ENCODE data around the gene ID4. TPM values are rescaled to one million over a fixed set of nuclear protein-coding genes. Genes with fewer than 3 reads are reported as not detected.

Gene ID4
- total RNA-seq, 1 experiment from 2014 or later: 0.10 TPM

DNA sequence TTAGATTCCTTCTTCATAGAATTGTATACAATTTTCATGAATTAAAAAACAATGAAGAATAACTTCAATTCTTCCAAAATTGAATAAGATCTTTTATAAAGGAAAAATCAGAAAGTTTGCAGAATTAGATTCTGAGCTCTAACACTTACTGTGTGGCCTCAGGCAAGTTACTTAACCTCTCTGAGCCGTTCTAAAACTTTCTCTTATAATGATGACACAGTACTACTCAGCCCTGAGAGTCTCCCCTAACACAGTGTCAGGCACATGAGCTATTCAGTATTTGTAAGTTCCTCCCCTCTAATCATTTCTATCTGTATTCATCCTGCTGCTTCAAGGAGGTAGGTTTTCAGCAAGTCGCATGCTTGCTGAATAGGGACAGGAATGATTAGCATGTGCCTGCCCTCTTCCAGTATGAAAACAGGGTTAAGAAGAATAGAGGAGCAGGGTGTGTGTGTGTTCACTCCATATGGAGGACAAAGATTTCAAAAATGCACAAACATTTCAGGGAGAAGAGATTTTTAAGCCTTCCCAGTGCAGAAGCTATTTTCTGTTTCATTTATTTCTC is 11.4 kb downstream of the ID4 start (continued):
- TF ChIP-seq, protein P1, sequence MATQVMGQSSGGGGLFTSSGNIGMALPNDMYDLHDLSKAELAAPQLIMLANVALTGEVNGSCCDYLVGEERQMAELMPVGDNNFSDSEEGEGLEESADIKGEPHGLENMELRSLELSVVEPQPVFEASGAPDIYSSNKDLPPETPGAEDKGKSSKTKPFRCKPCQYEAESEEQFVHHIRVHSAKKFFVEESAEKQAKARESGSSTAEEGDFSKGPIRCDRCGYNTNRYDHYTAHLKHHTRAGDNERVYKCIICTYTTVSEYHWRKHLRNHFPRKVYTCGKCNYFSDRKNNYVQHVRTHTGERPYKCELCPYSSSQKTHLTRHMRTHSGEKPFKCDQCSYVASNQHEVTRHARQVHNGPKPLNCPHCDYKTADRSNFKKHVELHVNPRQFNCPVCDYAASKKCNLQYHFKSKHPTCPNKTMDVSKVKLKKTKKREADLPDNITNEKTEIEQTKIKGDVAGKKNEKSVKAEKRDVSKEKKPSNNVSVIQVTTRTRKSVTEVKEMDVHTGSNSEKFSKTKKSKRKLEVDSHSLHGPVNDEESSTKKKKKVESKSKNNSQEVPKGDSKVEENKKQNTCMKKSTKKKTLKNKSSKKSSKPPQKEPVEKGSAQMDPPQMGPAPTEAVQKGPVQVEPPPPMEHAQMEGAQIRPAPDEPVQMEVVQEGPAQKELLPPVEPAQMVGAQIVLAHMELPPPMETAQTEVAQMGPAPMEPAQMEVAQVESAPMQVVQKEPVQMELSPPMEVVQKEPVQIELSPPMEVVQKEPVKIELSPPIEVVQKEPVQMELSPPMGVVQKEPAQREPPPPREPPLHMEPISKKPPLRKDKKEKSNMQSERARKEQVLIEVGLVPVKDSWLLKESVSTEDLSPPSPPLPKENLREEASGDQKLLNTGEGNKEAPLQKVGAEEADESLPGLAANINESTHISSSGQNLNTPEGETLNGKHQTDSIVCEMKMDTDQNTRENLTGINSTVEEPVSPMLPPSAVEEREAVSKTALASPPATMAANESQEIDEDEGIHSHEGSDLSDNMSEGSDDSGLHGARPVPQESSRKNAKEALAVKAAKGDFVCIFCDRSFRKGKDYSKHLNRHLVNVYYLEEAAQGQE (IDR thresholded peaks at IDR 0.05; ENCODE audit: low read depth): no peak
- no peak for TF ChIP-seq SRF (IDR thresholded peaks at IDR 0.05; ENCODE audit: low read depth)
- no peak for TF ChIP-seq EZH2phosphoT487 (IDR thresholded peaks at IDR 0.05; ENCODE audit: borderline replicate concordance)
- no peak for TF ChIP-seq ZNF274 (IDR thresholded peaks at IDR 0.05; ENCODE audit: low read depth, low read length)
- TF ChIP-seq RAD21 (IDR thresholded peaks at IDR 0.05; ENCODE audit: low read depth): no peak
- TF ChIP-seq EGR1 (IDR thresholded peaks at IDR 0.05; ENCODE audit: low read depth): no peak
- TF ChIP-seq SIN3A (IDR thresholded peaks at IDR 0.05; ENCODE audit: low read depth): no peak
- no peak for TF ChIP-seq YY1 (IDR thresholded peaks at IDR 0.05; ENCODE audit: extremely low read depth, insufficient replicate concordance, low read depth, low read length)
- no peak for TF ChIP-seq CEBPB (IDR thresholded peaks at IDR 0.05; ENCODE audit: low read depth)

- no TSS peak for BruUV-seq (replicated peaks)
- no peak overlapping the region for H3K4me2 ChIP-seq (ENCODE audit: low read length)
- H4K20me1 ChIP-seq (ENCODE audit: insufficient read depth): no peaks in the 10 kb centered on the region
- RAD21 ChIA-PET (ENCODE audit: low non-redundant PET in 1 of 2, low total read pairs in 2 of 2, uncharacterized antibody in 2 of 2, unreplicated experiment in 2 of 2): no interaction called here
- H3K27ac ChIP-seq (ENCODE audit: low read depth, low read length): no peak overlapping the region
- no peaks in the 10 kb centered on the region for H3K79me2 ChIP-seq (ENCODE audit: insufficient read depth, low read length)
- no peaks in the 10 kb centered on the region for H3K27me3 ChIP-seq (ENCODE audit: insufficient read depth, low read length)
- no peak overlapping the region for H2AFZ ChIP-seq (ENCODE audit: low read depth, low read length, poor library complexity, severe bottlenecking)
- H3K9ac ChIP-seq (ENCODE audit: low read length): no peak overlapping the region
- no peak for ATAC-seq
- no peak for DNase-seq (ENCODE audit: low read depth, low spot score)
- TF ChIP-seq POLR2A (IDR thresholded peaks at IDR 0.05; ENCODE audit: borderline replicate concordance, extremely low read depth, insufficient read depth, insufficient read length) (no peak), ATF3 (IDR thresholded peaks at IDR 0.05) (no peak), CTCF (IDR thresholded peaks at IDR 0.05 in 2 of 3, conservative IDR thresholded peaks at IDR 0.05 in 1 of 3; ENCODE audit: borderline replicate concordance in 1 of 3, insufficient read depth in 1 of 3, low read depth in 2 of 3, low read length in 2 of 3) (no peak), ELF1 (IDR thresholded peaks at IDR 0.05; ENCODE audit: borderline replicate concordance, low read depth) (no peak), EZH2 (IDR thresholded peaks at IDR 0.05) (no peak), TCF7L2 (IDR thresholded peaks at IDR 0.05; ENCODE audit: borderline replicate concordance, extremely low read depth, insufficient read depth, insufficient read length) (no peak), ZNF274 (IDR thresholded peaks at IDR 0.05; ENCODE audit: low read depth, low read length) (no peak), FOSL1 (IDR thresholded peaks at IDR 0.05; ENCODE audit: low read depth) (no peak), MAX (IDR thresholded peaks at IDR 0.05) (no peak), CBX3 (IDR thresholded peaks at IDR 0.05; ENCODE audit: low read depth) (no peak), POLR2AphosphoS5 (IDR thresholded peaks at IDR 0.05; ENCODE audit: low read depth, low read length) (no peak)
- POLR2A ChIA-PET: no interaction called here
- no peaks in the 10 kb centered on the region for H3K9me2 ChIP-seq (ENCODE audit: insufficient read depth)
- H3K9me3 ChIP-seq (ENCODE audit: control insufficient read depth in 1 of 2, insufficient read depth in 1 of 2, low read depth in 1 of 2, low read length in 2 of 2): no peaks in the 10 kb centered on the region
- intact Hi-C loops (cut with micrococcal nuclease): no loop called here
- CTCF ChIA-PET: no interaction called here
- H3K36me3 ChIP-seq (ENCODE audit: control insufficient read depth in 1 of 2, insufficient read depth in 2 of 2, low read length in 2 of 2): no peaks in the 10 kb centered on the region
- H3K4me3 ChIP-seq (replicated peaks in 1 of 2; ENCODE audit: low read depth in 1 of 2, low read length in 2 of 2): no peak overlapping the region
- peaks cover 5% of the 10 kb centered on the region in 2 experiments; a peak in 2 of 4 replicates for H3K4me1 ChIP-seq (ENCODE audit: control insufficient read depth in 1 of 2, insufficient read depth in 2 of 2, low read length in 2 of 2)
Observed at GRCh38 chr6:19849196-19849595, 12.0 kb downstream of the ID4 start.

Measured in HCT116 (cell line).